Measurements from ENCODE around the gene COG5.

DNA sequence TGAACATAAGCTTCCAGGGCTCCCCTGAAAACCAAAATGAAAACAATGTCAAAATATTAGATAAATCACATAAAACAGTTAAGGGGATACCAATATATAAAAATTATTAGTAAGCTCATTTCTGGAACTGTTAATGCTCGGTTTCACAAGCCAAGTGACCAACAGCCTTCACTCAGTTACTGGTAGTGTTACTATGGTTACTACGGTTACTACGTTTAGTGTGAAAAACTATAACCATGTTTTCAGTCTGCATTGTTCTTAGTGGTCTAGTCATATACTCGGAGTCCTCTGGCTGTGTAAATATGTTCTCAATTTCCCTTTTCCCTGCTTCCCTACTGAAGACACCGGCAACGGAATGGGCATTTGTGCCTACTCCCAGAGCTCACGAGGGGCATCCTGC, 360.1 kb downstream of the COG5 start:
- TF ChIP-seq GATA2 (IDR thresholded peaks at IDR 0.05; ENCODE audit: low read depth, low read length) (no peak), GATA3 (IDR thresholded peaks at IDR 0.05; ENCODE audit: low read depth, low read length) (no peak)
